ENCODE results near the gene CPOX.
A peak's percentile ranks its signal among the peaks of the same experiment; 100 is the strongest.

The CPOX gene

DNA sequence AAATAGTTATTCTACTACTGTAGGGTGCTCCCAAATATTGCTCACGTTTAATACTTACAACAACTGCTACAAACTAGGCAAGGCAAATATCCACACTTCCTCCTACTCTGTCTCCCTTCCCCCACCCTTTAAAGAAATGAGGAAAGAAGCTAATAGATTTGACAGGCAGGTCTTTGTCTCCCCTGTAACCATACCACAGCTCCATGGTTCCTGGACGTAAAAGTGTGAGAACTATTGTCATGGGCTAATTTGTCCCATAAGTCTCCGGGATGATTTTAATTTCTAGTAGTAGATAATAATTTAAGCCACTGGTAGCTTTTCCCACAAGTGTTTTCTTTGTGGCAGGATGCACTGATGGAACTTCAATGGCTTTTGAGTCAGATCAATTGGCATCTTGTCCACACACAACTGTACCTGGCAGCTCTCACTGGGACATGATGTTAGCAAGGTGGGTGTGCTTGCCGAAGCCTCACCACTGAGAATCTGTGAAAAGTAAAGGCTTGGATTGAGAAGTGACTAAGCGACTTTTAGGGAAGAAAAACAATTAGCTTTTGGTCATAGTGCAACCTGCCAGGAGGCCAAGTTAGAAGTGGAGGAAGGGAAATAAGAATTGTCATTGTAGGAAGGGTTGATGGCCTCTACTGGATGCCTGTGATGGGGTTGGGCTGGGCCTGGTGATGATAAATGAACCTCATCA is 1.4 kb upstream of the CPOX start:
- no peak for DNase-seq

DNA sequence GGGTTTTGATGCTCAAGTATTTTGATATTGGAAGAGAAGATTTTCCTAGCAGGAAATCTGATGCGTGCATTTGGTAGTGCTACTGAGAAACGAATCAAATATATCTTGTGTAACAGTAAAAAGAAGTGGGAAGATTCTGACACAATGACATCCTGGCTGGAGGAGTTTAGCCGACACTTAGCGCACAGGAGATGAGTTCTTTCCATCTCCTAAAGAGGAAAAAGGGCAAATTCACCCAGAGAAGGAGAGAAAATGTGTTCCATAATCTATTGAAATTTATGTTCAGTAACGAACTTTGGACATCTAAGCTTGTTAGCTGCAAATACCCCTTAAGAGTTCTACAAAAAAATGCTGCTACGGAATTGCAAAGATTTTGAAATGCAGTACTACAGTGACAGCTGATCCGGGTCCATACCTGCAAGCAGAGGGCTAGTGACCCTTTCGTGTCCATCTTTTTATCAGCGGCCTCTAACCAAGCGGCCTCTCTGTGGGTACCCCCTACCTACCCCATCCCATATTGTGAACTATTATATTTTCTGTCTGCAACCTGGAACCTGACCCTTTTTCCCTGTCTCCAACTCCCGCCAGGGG is 971 bp downstream of the CPOX start:
- no peak for DNase-seq

DNA sequence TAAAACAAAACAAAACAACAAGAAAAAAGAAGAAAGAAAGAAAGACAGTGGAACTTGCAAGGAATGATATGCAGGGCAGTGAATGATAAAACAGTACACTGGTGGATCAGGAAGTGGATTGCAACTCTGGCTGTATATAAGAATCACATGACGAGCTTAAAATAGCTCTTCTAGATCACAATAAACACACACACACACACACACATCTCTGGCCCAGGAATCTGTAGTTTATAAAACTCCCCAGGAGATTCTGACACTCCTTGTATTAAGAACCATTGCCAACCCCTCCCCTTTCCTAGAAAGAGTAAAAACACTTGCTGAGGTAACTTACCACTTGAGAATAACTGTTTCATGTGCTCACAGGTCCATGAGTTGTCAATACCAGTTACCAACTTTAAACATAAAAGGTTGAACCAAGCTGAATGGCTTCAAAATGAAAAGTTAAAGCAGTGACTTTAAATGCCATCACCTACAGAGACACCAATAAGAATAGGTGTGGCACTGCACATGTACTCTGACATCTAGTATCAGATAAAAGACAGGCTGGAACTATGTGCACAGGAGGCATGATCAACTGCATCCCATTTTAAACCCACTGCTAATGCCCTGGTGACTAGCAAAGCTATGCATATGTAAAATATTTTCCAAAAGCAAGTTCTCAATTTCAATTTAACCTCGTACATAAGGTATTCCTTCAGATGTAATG is 3.9 kb downstream of the CPOX start:
- DNase-seq: no peak

DNA sequence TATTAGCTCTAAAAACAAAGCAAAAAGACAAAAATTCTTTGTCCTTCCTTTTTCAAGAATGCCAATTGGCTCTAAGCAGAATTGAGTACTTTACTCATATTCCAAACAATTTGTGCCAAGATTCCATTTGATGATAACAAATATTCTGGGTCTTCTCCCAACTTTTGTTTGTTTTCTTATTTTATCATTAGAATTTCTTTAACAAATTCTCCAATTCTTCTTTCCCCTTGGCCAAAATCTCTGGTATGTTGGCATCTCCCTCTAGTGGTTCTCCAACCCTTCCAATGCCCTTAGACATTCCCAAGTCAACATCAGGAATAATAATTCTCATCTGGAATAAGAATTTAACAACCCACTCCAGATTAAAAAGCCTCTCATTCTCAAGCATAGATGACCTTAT is 5.3 kb downstream of the CPOX start:
- no peak for DNase-seq

DNA sequence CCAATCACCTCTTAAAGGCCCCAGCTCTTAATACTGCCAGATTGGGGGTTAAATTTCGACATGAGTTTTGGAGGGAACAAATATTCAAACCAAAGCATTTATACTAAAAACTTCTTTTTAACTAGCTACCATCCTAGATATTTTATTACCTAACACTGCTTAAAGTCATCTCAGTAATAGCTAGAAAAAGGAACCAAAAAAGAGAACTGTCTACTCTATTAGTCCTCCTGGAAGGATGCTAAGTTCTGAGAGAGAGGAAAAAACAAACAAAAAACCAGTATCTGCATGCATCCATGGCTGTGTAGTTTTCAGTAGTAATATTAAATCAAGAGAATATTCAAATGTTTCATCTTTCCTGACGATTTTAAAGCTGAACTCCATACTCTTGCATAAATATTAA is 5.8 kb downstream of the CPOX start:
- no peak for DNase-seq

DNA sequence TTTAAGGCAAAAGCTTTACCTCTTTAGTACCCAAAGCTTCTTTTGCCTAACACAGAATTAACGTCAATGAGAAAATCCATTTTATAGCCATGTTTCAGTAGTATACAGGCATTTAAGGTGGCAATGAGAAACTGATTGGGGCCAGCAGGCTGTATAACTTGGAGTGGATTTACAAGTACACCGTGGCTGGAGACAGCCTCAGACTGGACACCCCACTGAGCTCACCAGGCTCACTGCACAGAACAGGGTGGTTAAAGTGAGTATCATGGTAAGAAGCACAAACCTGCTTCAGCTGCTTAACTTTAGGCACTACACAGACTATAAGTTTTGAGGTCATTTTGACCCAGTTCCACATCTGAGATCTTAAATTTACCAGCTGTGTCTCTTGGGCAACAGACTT is 8.9 kb downstream of the CPOX start:
- no peak for DNase-seq

DNA sequence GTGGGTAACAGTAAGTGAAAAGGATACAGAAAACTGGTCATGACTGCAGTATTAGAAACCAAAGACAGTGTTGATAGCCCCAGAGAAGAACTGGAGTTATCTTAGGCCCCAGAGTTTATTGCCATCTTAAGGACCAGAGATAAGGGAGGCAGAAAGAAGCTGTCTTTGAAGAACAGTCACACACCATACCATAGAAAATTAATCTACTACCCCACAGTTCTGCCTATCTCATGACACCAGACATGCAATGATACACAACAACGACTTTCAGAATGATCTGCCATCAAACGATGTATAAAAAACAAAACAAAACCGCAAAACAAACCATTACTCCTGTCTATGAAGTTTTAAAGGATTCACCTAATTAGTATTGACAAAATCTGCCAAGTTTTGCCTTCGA is 9.6 kb downstream of the CPOX start:
- DNase-seq: no peak

DNA sequence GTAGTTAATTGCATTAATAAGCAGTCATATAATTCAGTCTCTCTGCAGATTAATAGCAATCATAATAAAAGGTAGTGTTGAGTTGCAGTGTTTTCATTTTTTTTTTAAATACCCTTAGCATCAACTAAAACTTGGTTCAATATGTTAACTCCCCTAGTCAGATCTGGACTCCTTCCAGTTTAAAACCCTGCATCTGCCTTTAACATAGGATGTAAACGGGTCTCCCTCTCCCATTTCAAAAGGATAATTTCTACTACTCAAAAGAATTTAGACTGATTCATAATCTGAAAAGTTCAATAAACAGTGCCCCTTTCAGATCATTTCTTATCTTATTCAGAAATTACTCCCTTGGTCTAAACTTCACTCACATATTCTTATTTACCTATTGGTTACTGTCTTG is 11.4 kb downstream of the CPOX start:
- no peak for DNase-seq

DNA sequence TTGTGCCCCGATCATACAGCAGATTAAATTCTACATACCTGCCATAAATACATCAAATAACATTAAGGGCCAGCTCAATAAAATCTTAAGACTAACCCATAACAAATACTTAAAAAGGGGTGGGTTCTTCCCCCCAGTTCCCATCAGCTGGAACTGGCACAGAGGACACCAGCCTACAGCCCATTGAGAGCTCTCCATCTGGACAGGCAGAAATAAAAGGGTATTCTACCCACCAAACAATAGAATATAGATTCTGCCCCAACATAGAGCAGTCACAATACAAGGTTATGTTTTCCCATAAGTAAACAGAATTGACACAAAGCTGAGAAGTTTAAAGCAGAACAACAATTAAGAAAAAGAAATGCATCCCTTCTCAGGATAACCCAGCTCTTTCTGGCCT is 11.9 kb downstream of the CPOX start:
- no peak for DNase-seq

DNA sequence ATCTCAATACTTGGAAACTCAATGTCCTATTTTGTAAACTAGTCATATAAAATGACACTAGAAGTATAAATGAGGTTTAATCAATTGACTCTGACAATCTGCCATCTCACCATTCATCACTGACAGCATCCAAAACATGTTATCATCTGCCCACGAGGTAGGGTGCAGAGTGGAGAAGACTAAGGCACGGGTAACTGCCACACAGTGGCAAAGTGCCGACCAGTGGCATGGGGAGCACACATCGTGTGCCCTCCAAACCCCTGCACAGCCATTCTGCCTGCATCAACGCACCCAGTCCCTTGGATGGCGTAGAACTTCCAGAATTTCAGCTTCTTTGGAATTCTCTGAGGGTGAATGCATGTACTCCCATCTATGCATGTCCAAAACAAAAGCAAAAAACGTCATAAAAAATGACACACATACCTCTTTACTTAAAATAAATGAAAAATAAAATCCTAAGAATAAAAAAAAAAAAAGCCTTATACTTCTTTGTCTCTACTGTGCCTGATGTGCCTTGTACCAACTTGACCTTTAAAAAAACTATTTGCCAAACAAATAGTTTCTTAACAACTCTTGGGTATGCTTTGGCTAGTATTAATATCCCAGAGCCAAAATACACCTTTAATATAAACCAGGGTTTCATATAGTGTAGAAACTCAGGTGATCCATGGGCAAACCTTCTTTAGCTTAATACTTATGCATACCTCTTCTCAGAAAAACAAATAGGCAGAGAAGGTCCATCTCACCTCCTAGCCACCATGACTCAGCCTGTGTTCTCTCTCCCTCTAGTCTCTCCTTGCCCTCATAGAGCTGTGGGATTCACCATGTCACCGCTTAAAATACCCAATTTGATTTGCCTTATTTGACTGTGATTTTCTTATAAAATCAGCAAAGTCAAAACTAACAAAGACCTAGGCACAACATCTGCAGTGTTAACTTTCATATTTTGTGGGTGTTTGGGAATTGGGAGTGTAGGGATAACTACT is 12.7 kb downstream of the CPOX start:
- no peak for DNase-seq

DNA sequence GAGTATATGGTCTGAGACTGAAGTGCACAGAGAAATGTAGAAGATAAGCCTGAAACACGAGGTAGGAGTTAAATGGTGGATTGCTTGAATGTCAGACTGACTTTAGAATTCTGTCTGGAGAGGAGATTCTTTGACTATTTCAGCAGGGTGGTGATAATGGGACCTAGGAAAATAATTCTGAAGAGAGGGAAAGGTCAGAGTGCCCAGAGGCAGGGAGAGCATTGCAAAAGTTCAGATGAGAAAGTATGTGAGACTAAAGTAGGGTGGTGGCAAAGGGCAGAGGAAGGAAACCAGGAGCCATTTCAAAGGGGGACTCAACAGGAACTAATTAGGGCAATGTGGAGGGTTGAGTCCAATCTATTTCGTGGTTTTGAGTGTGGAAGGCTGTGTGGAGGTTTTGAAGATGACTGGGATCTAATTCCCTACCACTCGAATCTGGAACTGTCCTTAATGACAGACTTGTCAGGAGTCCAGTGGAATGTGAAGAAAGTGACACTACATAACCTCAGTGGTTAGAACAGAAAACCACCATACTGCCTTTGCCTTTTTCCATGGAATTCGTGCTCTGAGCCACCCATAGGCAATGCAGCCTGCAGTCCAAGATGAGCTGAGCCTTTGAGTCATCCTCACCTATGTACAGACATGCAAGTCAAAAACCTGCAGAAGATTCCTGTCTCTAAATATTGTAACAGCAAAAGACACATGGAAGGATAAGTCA is 16.1 kb downstream of the CPOX start:
- DNase-seq: no peak

DNA sequence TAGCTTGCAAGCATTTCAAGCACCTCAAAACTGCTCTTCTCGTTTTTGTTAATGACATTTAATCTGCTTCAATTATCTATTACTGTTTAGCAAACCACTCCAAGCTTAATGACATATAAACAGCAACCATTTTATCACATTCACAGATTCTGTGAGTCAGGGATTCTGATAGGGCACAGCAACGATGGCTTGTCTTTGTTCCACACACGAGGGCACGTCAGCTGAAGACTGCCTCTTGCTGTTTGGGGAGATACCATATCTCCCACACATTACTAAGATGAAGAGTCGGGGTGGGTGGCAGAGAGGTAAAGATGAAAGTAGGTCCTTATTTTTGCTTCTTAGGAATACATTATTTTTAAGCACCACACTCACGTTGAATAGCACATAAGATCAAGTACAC is 19.3 kb downstream of the CPOX start:
- no peak for DNase-seq

DNA sequence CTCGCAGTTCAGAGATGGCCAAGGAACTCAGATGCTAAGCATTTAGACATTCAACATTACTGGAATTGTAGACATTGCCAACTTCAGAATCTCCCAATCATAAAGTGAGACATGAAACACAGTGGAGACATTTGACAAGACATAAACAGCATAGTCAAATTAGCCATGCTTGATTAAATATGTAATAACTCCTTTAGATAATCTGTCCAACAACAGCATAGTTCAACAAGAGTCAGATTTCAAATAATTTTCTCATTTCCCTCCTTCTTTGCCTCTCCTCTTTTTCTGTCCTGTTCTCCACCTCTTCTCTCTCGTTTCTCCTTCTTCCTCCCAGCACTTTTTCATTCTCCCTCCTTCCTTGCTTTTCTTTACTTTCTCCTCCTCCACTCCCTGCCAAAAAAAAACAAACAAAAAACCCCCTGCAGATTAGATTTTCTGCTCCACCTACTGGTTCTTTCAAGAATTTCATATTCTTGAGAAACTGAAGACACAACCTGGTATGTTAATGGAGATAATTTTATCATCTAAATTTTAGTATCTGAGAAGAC is 20.2 kb downstream of the CPOX start:
- DNase-seq: no peak

DNA sequence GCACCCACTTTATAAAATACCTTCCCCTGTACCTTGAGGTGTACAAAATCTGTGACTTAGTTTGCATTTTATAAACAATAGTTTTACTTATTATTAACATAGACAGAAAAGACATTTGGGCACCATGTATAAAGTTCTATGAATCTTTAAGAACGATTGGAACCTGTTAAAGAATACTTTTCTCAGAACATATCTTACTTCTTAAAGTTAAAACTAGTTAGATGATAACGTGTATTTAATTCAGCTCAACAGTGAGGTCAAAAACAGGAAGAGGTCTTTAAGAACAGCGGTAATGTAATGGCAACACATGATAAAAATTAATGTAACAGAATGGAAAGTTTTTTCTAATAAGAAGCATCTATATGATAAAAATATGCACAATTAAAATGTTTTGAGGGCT is 25.0 kb downstream of the CPOX start:
- no peak for DNase-seq

DNA sequence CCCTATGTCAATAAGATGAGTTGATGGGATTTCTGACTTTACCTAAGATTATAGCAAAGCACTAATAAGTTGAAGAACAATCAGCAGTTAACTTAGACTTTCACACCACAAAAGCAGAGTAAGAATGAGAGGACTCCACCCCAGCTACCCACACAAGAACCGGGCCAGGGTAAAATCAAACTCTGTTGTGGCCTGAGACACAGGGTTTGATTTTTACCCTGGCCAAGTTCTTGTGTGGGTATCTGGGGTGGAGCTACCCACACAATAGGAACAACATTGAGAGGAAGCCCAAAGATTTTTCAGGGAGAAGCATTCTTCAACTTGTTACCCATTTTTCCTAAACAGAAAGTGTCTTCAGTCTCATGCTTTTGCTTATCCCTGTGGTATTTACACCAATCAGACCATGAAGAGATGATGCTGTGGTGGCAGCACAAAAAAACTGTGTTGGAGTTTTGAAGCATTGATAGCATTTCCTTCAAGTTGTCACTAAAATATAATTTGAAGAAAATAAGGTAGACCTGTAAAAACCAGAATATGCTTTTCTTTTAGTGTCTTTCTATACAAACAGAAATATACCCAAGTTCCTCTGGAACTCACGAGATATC is 25.6 kb downstream of the CPOX start:
- no peak for DNase-seq

DNA sequence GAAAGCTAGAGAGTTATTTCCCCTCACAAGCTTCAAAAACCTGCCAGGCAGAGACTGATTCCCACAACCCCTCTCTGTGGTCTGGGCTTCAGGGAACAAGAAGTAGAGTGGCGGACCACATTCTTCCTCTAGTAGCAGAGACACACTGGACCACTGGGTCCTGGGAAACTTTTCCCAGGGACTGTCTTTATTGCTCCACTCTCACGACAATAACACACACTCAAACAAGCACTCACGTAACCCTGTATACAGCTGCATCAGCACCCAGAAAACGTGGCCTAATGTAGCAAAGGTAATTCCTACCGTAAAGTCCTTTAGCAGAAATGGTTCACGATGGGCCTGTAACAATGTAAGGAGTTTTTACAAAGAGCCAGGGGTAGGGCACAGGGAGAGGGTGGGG is 27.6 kb downstream of the CPOX start:
- DNase-seq: no peak

DNA sequence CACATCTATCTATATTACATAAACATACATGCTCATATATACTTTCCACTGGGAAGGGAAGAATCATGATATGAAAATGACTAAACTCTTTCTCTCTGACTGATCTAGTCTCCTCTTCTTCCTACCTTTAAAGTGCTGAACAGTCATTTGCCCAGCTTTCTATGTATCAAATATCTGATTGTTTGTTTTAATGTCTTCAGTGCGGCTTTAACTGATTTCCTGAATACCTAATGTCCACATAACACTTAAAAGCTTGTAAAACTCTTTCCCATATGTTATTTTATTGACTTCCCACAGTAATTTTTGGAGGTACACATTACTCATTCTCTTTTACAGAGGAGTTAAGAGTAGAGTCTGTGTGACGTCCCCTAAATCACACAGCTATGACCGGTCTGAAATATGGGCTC is 28.2 kb downstream of the CPOX start:
- no peak for DNase-seq

DNA sequence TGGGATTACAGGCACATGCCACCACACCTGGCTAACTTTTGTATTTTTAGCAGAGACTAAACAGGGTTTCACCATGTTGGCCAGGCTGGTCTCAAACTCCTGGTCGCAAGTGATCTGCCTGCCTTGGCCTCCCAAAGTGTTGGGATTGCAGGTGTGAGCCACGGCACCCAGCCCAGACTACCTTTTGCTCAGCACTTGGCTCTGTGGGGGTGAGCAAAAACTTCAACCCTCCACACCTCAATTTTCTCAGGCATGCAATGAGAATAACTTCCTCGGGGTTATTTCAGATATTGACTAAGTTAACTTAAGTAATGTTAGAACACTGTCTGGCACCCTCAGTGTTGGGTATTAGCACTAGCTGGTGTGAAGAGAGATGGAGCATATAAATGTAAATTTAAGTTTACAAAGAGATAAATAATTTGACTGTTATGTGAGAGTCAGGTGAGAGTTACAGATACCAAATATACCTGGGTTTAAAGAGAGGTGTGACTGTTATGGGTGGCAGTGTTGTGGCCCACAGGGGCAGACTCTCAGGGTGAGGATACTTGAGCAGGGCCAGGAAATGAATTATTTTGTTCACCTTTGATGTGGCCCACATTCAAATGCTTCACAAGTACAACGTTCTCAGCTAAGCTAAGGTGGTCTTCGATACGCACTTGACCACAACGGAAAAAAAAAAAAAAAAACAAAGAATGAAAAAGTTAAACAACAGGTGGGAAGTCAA is 29.0 kb downstream of the CPOX start:
- no peak for DNase-seq

DNA sequence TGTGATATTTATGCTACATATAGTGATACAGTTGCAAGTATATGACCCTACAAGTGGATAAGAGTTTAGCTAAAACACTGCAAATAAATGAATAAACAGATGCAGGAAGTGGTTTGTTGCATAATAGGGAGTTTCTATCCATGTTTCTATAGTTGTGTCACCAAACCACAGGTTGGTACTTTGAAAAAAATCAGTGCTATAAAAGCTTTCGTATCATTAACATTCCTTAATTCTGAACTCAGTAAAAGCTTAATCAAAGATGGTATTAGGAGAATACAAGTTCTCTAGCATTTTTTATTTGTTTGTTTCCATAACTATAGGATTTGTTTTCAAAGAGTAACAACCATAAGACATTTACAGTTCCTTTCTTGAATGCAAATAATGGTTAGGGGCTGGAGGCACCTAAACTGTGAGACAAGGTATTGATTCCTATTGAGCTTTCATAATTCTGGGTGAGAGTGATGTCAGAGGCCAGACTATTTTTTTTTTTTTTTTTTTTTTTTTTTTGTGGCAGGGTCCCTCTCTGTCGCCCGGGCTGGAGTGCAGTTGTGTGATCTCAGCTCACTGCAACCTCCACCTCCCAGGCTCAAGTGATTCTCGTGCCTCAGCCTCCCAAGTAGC is 29.6 kb downstream of the CPOX start:
- no peak for DNase-seq

DNA sequence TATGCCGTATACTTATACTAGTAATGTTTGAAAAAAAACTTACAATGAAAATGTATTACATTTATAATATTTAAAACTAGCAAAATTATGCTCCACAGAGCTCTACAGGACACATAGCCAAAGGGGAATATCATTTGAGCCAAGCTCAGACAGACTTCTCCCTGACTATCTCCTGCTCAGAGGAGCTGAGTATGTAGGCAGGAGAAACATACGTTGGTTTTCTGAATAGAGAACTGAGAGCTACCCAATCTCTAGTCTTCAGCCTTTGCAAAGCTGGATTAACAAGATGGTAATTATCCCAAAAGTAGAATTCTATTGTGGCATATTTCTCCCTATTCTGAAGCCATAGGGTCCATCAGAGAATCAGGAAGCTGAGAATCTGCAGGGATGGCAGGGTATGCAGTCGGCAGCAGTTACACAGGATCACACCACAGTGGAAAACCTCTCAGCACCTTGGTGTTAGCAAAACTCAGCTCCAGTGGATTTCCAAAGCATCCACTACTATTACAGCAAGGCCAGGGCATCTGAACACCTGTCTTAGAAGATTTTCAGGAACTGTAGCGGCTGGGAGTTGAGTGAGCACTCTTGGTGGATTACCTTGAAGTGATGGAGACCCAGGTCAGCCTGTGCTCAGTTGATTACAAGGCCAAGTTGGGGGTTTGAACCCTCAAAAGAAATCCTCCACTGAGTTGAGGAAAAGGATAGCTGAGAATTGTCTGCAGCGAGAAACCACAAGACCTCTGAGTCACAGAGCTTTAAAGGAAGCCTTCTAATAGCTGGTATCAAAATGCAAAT is 31.5 kb downstream of the CPOX start:
- DNase-seq: peak; percentile 71

All from activated CD8-positive, alpha-beta memory T cell treated with anti-CD3 and anti-CD28 coated beads for 24 hours (primary cell).